Esophagus muscularis mucosa (tissue), 4 donors: ENCODE results near the gene MAP4K1. TPM values are rescaled to one million over a fixed set of nuclear protein-coding genes. Genes with fewer than 3 reads are reported as not detected.

Experiments
- DNase-seq: peaks from one replicate; pipeline ENCODE4 v3.0.0-alpha.2; 2017; ENCODE audit errors: extremely low spot score
- H3K27ac ChIP-seq, 4 donors: fragments of 200-600 bp; sonication (generic); replicated peaks in 1 of 4; 1 replicate in 3 of 4; 2 replicates in 1 of 4; pipeline ENCODE4 v1.5.1; 2016 to 2019; ENCODE audit warnings: mild to moderate bottlenecking in 1 of 4
- H3K27me3 ChIP-seq, 4 donors: fragments of 200-600 bp; sonication (generic); one replicate each; pipeline versions ENCODE4 v1.5.1 to v1.6.0; 2016 to 2019
- H3K36me3 ChIP-seq, 4 donors: fragments of 200-600 bp; sonication (generic); one replicate each; pipeline ENCODE4 v1.5.1; 2016 to 2019
- H3K4me1 ChIP-seq, 4 donors: fragments of 200-600 bp; sonication (generic); one replicate each; pipeline ENCODE4 v1.5.1; 2016 to 2019
- H3K4me3 ChIP-seq, 4 donors: fragments of 200-600 bp; sonication (generic); 1 replicate in 2 of 4; 2 replicates in 2 of 4; pipeline ENCODE4 v1.5.1; 2016 to 2019; ENCODE audit warnings: mild to moderate bottlenecking in 4 of 4, moderate library complexity in 1 of 4
- H3K9me3 ChIP-seq, 4 donors: fragments of 200-600 bp; sonication (generic); 1 replicate in 3 of 4; 2 replicates in 1 of 4; pipeline ENCODE4 v1.5.1; 2016 to 2019
- EP300 ChIP-seq: sonication (generic); formaldehyde crosslinking; IDR thresholded peaks from one replicate; pipeline ENCODE4 v1.6.1; 2017; ENCODE audit warnings: antibody characterized with exemption
- POLR2A ChIP-seq: fragments of 450-650 bp; IDR thresholded peaks from one replicate; pipeline ENCODE4 v1.6.1; 2017; ENCODE audit warnings: antibody characterized with exemption, moderate library complexity, mild to moderate bottlenecking, low read depth
- POLR2AphosphoS5 ChIP-seq, 2 donors: sonication (generic); formaldehyde crosslinking; IDR thresholded peaks; one replicate each; pipeline ENCODE4 v1.6.1; 2017; ENCODE audit warnings: antibody characterized with exemption in 2 of 2
- WGBS: methylation state at CpG from one replicate; pipeline ENCODE4 v1.1.5; 2018; 5-methylcytosine and 5-hydroxymethylcytosine counted together
- intact Hi-C: fragments of 100-400 bp; cut with DNase I; formaldehyde crosslinking; loops from one replicate; pipeline ENCODE4 v1.15.1; 2023
- total RNA-seq, 4 donors: library from RNA; depleted of rRNA; stranded (reverse); fragments of >200 nt; gene quantifications; one replicate each; pipeline versions ENCODE4 v1.1.0 to v1.2.1, GENCODE V29; 2016
- TF ChIP-seq, protein P1 (sequence below), 3 experiments: fragments of 200-600 bp in 2 of 3; fragments of 450-650 bp in 1 of 3; sonication (generic) in 2 of 3; IDR thresholded peaks; one replicate each; pipeline ENCODE4 v1.5.1; 2017 to 2019; ENCODE audit warnings: antibody characterized with exemption in 3 of 3, mild to moderate bottlenecking in 2 of 3, moderate library complexity in 1 of 3

Gene MAP4K1
- total RNA-seq, 4 donors from 2014 or later: 1.2 to 4.5 (median 3.1) TPM

DNA sequence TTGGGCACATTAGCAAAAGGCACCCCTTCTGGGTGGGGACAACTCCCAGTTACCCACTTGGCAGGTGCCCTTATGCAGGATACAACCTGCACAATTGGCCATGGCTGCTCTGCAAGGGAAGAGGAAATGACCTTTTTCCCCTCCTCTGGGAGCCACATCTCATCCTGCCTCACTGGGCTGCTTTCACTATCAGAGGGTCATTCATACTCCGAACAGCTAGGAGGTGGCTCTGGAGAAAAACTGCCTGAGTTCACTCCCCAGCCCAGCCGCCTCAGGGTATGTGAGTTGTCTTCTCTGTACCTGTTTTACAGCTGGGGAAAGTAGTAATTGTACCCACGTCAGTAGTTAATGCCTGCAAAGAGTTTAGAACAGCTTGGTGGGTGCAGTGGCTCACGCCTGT lies 22.6 kb upstream of the MAP4K1 start:
- no peak for DNase-seq
- 78% methylated on average over 4 of the region's 4 CpGs for WGBS
- TF ChIP-seq EP300 (no peak), POLR2AphosphoS5 (IDR thresholded peaks at IDR 0.05) (peak; percentile 67 to 71)
- H3K4me1 ChIP-seq: peaks cover 16 to 23% (median 16%) of the 10 kb centered on the region in 4 donors
- H3K9me3 ChIP-seq: no peaks in the 10 kb centered on the region
- no peaks in the 10 kb centered on the region for H3K27me3 ChIP-seq
- H3K36me3 ChIP-seq: peaks cover 0 to 34% (median 23%) of the 10 kb centered on the region in 4 donors
- peak overlapping the region; percentile 28 to 60 (median 42) for H3K27ac ChIP-seq
- no peak overlapping the region for H3K4me3 ChIP-seq
- intact Hi-C loops: no loop called here

DNA sequence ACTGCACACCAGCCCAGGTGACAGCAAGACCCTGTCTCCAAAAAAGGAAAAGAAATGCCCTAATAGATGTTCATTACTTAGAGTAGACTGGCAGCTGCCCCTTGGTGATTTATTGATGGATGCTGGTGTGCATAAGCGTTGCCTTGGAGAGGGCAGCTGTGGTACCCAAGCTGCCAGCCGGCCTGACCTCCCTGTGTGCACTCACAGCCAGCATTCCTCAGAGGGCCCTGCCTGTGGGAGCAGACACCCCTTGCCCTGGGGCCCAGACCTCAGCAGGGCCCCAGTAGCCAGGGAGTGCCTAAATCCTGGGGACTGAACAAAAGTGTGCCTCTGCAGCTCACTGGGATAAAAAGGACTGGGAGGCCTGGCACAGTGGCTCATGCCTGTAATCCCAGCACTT lies 21.9 kb upstream of the MAP4K1 start:
- no peaks in the 10 kb centered on the region for H3K9me3 ChIP-seq
- WGBS: 92% methylated on average over 2 of the region's 2 CpGs
- peak overlapping the region in 3 of 4 donors; percentile 30 to 54 (median 34) for H3K27ac ChIP-seq
- H3K4me1 ChIP-seq: peaks cover 20 to 29% (median 22%) of the 10 kb centered on the region in 4 donors
- no peak for DNase-seq
- no peak overlapping the region for H3K4me3 ChIP-seq
- intact Hi-C loops: loop anchor here (10.0 kb wide), 2 partner anchors 125 to 195 kb away; partner anchors contain the start of gene ECH1
- no peaks in the 10 kb centered on the region for H3K27me3 ChIP-seq
- no peak for TF ChIP-seq POLR2A
- TF ChIP-seq EP300: no peak
- no peak for TF ChIP-seq POLR2AphosphoS5 (IDR thresholded peaks at IDR 0.05)
- TF ChIP-seq, protein P1, sequence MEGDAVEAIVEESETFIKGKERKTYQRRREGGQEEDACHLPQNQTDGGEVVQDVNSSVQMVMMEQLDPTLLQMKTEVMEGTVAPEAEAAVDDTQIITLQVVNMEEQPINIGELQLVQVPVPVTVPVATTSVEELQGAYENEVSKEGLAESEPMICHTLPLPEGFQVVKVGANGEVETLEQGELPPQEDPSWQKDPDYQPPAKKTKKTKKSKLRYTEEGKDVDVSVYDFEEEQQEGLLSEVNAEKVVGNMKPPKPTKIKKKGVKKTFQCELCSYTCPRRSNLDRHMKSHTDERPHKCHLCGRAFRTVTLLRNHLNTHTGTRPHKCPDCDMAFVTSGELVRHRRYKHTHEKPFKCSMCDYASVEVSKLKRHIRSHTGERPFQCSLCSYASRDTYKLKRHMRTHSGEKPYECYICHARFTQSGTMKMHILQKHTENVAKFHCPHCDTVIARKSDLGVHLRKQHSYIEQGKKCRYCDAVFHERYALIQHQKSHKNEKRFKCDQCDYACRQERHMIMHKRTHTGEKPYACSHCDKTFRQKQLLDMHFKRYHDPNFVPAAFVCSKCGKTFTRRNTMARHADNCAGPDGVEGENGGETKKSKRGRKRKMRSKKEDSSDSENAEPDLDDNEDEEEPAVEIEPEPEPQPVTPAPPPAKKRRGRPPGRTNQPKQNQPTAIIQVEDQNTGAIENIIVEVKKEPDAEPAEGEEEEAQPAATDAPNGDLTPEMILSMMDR (IDR thresholded peaks at IDR 0.05): no peak
- H3K36me3 ChIP-seq: peaks cover 0 to 39% (median 29%) of the 10 kb centered on the region in 4 donors

DNA sequence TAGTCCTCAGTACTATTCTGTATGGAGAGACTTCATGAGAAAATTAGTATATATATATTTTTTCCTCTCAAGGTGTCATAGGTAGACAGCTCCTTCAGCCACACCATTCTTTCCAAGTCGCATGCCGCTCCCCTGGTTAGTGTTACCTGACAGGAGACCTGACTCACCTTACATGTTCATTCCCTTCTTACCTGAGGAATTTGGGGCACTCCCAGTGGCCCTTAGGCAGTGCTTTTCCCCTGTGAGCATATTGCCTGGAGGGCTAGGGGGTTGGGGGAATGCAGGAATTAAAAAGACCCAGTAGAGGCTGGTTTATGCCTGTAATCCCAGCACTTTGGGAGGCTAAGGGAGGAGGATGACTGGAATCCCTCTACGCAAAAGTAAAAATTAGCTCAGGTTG lies 20.7 kb upstream of the MAP4K1 start:
- H3K27ac ChIP-seq: no peak overlapping the region
- no peak overlapping the region for H3K4me3 ChIP-seq
- peaks cover 26 to 32% (median 29%) of the 10 kb centered on the region in 4 donors for H3K4me1 ChIP-seq
- H3K27me3 ChIP-seq: no peaks in the 10 kb centered on the region
- no peak for DNase-seq
- WGBS: 98% methylated on average over 3 of the region's 3 CpGs
- H3K36me3 ChIP-seq: peaks cover 0 to 42% (median 32%) of the 10 kb centered on the region in 4 donors
- TF ChIP-seq POLR2AphosphoS5 (IDR thresholded peaks at IDR 0.05) (no peak), POLR2A (no peak), EP300 (no peak)
- TF ChIP-seq, protein P1 (IDR thresholded peaks at IDR 0.05): no peak
- intact Hi-C loops: loop anchor here (10.0 kb wide), 2 partner anchors 124 to 196 kb away; partner anchors contain the start of gene ECH1
- H3K9me3 ChIP-seq: no peaks in the 10 kb centered on the region

DNA sequence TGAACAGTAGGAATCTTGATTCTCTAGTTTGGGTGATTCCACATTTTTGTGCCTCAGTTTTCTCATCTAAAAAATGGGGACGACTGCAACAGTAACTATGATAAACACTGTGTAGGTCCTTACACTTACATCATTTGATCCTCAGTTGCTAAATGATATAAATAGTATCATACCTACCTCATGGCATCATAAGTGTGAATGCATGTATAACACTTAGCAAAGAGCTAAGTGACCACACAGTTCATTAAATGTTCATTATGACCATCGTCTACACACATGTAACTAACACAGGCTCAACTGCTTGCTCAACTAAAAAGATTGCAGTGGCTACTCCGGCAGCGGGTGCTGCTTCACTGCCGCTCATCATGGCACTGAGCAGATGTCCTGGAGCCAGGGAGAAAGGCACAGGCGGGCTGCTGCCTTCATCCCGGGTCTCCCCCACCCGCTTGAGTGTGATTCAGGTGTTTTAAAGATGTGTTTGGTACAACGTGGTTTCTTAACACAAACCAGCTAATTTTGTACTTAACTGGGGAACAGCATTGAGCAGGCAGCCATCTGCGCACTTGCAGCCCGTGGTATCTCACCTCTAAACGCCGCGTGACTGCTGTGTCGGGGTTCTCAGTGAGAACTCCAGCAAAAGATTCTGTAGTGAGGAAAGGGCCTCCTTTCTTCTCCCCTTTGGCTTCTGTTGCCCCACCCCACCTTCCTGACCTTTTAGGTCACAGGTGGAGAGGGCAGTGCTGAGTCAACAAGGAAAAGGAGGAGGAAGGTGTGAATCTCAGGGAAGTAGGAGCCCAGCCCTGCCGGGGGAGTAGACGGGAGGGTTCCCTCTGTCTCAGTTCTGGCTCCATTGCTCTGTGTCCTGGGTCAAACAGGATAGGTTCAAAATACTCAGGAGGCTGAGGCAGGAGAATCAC lies 18.0 kb upstream of the MAP4K1 start:
- Histone ChIP-seq H3K9me3 (no peaks in the 10 kb centered on the region), H3K36me3 (peaks cover 16 to 69% (median 60%) of the 10 kb centered on the region in 4 donors), H3K27me3 (no peaks in the 10 kb centered on the region), H3K4me1 (peaks cover 20 to 32% (median 27%) of the 10 kb centered on the region in 4 donors), H3K27ac (peak overlapping the region; percentile 2 to 67 (median 48)), H3K4me3 (no peak overlapping the region)
- DNase-seq: no peak
- no peak for TF ChIP-seq EP300
- intact Hi-C loops: loop anchor here (2.0 to 10.0 kb wide), 4 partner anchors 91 to 233 kb away; partner anchors contain the start of genes ECH1 and FAM98C
- 78% methylated on average over 15 of the region's 17 CpGs for WGBS

DNA sequence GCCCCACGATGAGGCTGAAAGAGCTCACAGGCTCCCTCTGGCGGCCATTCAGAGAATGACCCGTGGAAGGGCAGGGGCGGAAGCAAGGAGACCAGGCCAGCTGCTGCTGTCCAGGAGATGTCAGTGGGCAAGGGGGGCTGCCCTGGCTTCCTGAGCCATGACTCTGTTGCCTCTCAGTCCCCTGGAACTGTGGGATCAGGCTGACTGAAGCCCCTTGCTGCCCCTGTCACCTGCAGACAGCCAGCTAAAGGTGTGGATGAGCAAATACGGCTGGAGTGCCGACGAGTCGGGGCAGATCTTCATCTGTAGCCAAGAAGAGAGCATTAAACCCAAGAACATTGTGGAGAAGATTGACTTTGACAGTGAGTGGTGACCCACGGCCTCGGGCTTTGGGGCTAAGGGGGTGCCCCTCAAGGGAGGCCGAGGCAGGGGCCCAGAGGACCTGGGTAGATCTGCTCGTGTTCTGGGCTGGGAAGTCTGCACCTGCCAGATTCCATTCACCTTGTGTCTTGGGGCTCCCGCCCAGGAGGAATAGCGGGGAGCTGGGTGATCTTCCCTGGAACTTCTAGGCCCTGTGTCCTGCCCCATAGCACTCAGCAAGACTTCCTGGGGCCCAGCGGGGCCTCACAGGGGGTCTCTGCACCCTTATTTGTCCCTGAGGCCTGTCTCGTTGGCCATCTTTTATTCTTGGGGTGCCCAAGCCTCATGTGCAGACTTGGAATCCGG lies 17.2 kb upstream of the MAP4K1 start:
- TF ChIP-seq, protein P1 (IDR thresholded peaks at IDR 0.05): peak in 2 of 3 experiments; percentile 94
- TF ChIP-seq POLR2A (no peak), POLR2AphosphoS5 (IDR thresholded peaks at IDR 0.05) (peak; percentile 33 to 55), EP300 (no peak)
- no peak for DNase-seq
- peaks cover 18 to 32% (median 25%) of the 10 kb centered on the region in 4 donors for H3K4me1 ChIP-seq
- peaks cover 21 to 72% (median 68%) of the 10 kb centered on the region in 4 donors for H3K36me3 ChIP-seq
- no peak overlapping the region for H3K4me3 ChIP-seq
- 62% methylated on average over 14 of the region's 17 CpGs for WGBS
- peak overlapping the region; percentile 39 to 67 (median 54) for H3K27ac ChIP-seq
- H3K27me3 ChIP-seq: no peaks in the 10 kb centered on the region
- intact Hi-C loops: loop anchor here (2.0 to 10.0 kb wide), 4 partner anchors 90 to 232 kb away; partner anchors contain the start of genes ECH1 and FAM98C
- H3K9me3 ChIP-seq: no peaks in the 10 kb centered on the region
